Measurements from ENCODE around the gene SIRPA. TPM values are rescaled to one million over a fixed set of nuclear protein-coding genes. Genes with fewer than 3 reads are reported as not detected.

The SIRPA gene
- total RNA-seq, 1 experiment from 2014 or later, result 6.0 TPM

GRCh38 chr20:1901704-1902103, 6.5 kb downstream of the SIRPA start:
- Histone ChIP-seq H2BK20ac (ENCODE audit: low read depth, low read length, poor library complexity, severe bottlenecking) (no peak overlapping the region), H3K9me3 (ENCODE audit: control insufficient read depth, low read depth, low read length) (no peaks in the 10 kb centered on the region), H2AFZ (ENCODE audit: low read length) (no peak overlapping the region), H4K8ac (replicated peaks; ENCODE audit: insufficient read length, low read depth, low read length) (no peak overlapping the region), H3K18ac (ENCODE audit: insufficient read length, low read depth, low read length) (no peak overlapping the region), H3K4me2 (ENCODE audit: insufficient read depth, insufficient read length, low read length) (no peak overlapping the region), H3K4me1 (ENCODE audit: insufficient read depth, low read length) (no peaks in the 10 kb centered on the region; the same call in 1 of the 2 replicates), H4K91ac (ENCODE audit: insufficient read length, low read depth, low read length) (no peak overlapping the region), H4K20me1 (ENCODE audit: control insufficient read depth, insufficient read depth, insufficient read length) (no peaks in the 10 kb centered on the region), H2BK15ac (ENCODE audit: low read depth, low read length) (no peak overlapping the region), H3K23me2 (ENCODE audit: insufficient read length, low read depth, low read length, poor library complexity, severe bottlenecking) (no peaks in the 10 kb centered on the region), H3K79me1 (ENCODE audit: insufficient read depth, low read depth, low read length, poor library complexity, severe bottlenecking) (no peaks in the 10 kb centered on the region), H2BK5ac (ENCODE audit: insufficient read length, low read length) (no peak overlapping the region), H3K9ac (ENCODE audit: extremely low read depth, insufficient read length, low read length) (no peak overlapping the region), H3K56ac (ENCODE audit: insufficient read length, low read depth, low read length) (no peak overlapping the region), H3K23ac (ENCODE audit: insufficient read length, low read depth, low read length) (no peak overlapping the region), H4K5ac (ENCODE audit: insufficient read length, low read depth, low read length) (no peak overlapping the region), H3K27ac (ENCODE audit: insufficient read length, low read depth, low read length) (no peak overlapping the region), H2BK120ac (ENCODE audit: low read depth, low read length, poor library complexity, severe bottlenecking) (no peak overlapping the region), H3T11ph (ENCODE audit: low read length) (no peak overlapping the region), H3K14ac (ENCODE audit: insufficient read depth, low read length) (no peak overlapping the region), H3K4ac (ENCODE audit: low read depth, low read length) (no peak overlapping the region), H2BK12ac (ENCODE audit: insufficient read length, low read depth, low read length) (no peak overlapping the region), H3K27me3 (ENCODE audit: insufficient read depth, low read length) (peaks cover 2% of the 10 kb centered on the region; the same call in 1 of the 2 replicates), H2AK5ac (ENCODE audit: insufficient read length, low read length) (no peak overlapping the region), H3K79me2 (ENCODE audit: insufficient read depth, low read length) (no peaks in the 10 kb centered on the region)
- no CpG with 5 or more reads among the region's 18 CpGs for WGBS (ENCODE audit: extremely low coverage, insufficient read length, low lambda C conversion rate)
- H3K9me3 Mint-ChIP-seq, result no peaks in the 10 kb centered on the region
- no peak overlapping the region for H3K4me3 Mint-ChIP-seq
- peak overlapping the region in 1 of 3 experiments; percentile 2; a peak in 1 of 7 replicates for H3K27ac Mint-ChIP-seq
- peaks cover 0 to 3% (median 0%) of the 10 kb centered on the region in 3 experiments; a peak in 1 of 7 replicates for H3K36me3 Mint-ChIP-seq (ENCODE audit: insufficient read depth in 1 of 3, low read depth in 3 of 3)
- peaks cover 30% of the 10 kb centered on the region for H3K27me3 Mint-ChIP-seq (ENCODE audit: low read depth)
- no peak for DNase-seq
- no peak for TF ChIP-seq CTCF (conservative IDR thresholded peaks at IDR 0.05)
- H3K4me1 Mint-ChIP-seq, result peaks cover 31 to 32% of the 10 kb centered on the region in 2 experiments

Measured in H9 (cell line).